H1 (cell line): Measurements from ENCODE around the gene MAK. TPM values are rescaled to one million over a fixed set of nuclear protein-coding genes. Genes with fewer than 3 reads are reported as not detected.

Experiments
- CTCF ChIA-PET: fragments of 300-600 bp; sonication (Branson Sonifier 250); formaldehyde crosslinking; loops from one replicate; lab custom pipeline; 2021; ENCODE audit not compliant: partially characterized antibody; lab: Charles Lee
- POLR2A ChIA-PET: fragments of 300-600 bp; sonication (Branson Sonifier 250); formaldehyde crosslinking; loops from one replicate; lab custom pipeline; 2021; ENCODE audit warnings: inconsistent platforms; ENCODE audit not compliant: partially characterized antibody; lab: Charles Lee
- DNase-seq, 2 experiments: peaks; one replicate each; pipeline versions ENCODE4 v3.0.0 to v3.0.0-alpha.2; 2010 to 2022; ENCODE audit warnings: low spot score in 2 of 2, low read depth in 1 of 2, mixed read lengths in 1 of 2
- FAIRE-seq: peaks from 2 replicates; lab custom pipeline; 2011; peaks lifted over from hg19 to GRCh38; lab: Jason Lieb, UNC
- H2AFZ ChIP-seq: 2 replicates; pipeline ENCODE4 v1.8.1; 2012; ENCODE audit warnings: low read length, inconsistent platforms
- H2AK5ac ChIP-seq: 2 replicates; pipeline ENCODE4 v1.6.1; 2013; ENCODE audit warnings: low read depth, low read length
- H2BK120ac ChIP-seq: replicated peaks from 2 replicates; pipeline ENCODE3; 2013; ENCODE audit warnings: low read depth, low read length, inconsistent platforms
- H2BK12ac ChIP-seq: 2 replicates; pipeline ENCODE4 v1.6.1; 2013; ENCODE audit warnings: low read depth, low read length
- H2BK15ac ChIP-seq: 2 replicates; pipeline ENCODE4 v1.6.1; 2013; ENCODE audit warnings: low read length
- H2BK20ac ChIP-seq: 2 replicates; pipeline ENCODE4 v1.6.1; 2013; ENCODE audit warnings: low read length
- H2BK5ac ChIP-seq: 2 replicates; pipeline ENCODE4 v1.6.1; 2013; ENCODE audit warnings: low read depth, low read length
- H3K14ac ChIP-seq: 2 replicates; pipeline ENCODE4 v1.6.1; 2013; ENCODE audit warnings: inconsistent platforms; ENCODE audit not compliant: insufficient read length
- H3K18ac ChIP-seq: 2 replicates; pipeline ENCODE4 v1.6.1; 2013; ENCODE audit warnings: low read length; ENCODE audit errors: extremely low read depth
- H3K23ac ChIP-seq: 2 replicates; pipeline ENCODE4 v1.6.1; 2013; ENCODE audit warnings: inconsistent platforms; ENCODE audit not compliant: insufficient read length
- H3K23me2 ChIP-seq: 2 replicates; pipeline ENCODE4 v1.6.1; 2013; ENCODE audit warnings: low read depth, low read length
- H3K27ac ChIP-seq: 2 replicates; pipeline ENCODE4 v1.6.1; 2011; ENCODE audit warnings: low read depth, low read length, inconsistent platforms
- H3K27me3 ChIP-seq, 4 experiments: replicated peaks in 1 of 4; 1 replicate in 1 of 4; 2 replicates in 3 of 4; pipeline versions ENCODE4 v1.6.1 to v1.8.1; 2011 to 2013; ENCODE audit warnings: low read length in 3 of 4, mild to moderate bottlenecking in 3 of 4, inconsistent platforms in 2 of 4, mixed read lengths in 2 of 4, moderate library complexity in 1 of 4; ENCODE audit not compliant: control insufficient read depth in 3 of 4, insufficient read depth in 3 of 4; ENCODE audit errors: extremely low read depth in 1 of 4
- H3K36me3 ChIP-seq, 4 experiments: 2 replicates each; pipeline versions ENCODE4 v1.6.1 to v1.8.1; 2011 to 2013; ENCODE audit warnings: mild to moderate bottlenecking in 4 of 4, low read length in 3 of 4, moderate library complexity in 2 of 4, control low read depth in 1 of 4, inconsistent platforms in 1 of 4; ENCODE audit not compliant: insufficient read depth in 4 of 4, control insufficient read depth in 2 of 4
- H3K4ac ChIP-seq: replicated peaks from 2 replicates; pipeline ENCODE3; 2013; ENCODE audit warnings: low read length, low read depth, mixed read lengths, inconsistent platforms; ENCODE audit not compliant: insufficient read length
- H3K4me1 ChIP-seq, 4 experiments: replicated peaks in 1 of 4; 1 replicate in 1 of 4; 2 replicates in 3 of 4; pipeline versions ENCODE4 v1.6.1 to v1.8.1; 2011 to 2013; ENCODE audit warnings: low read length in 3 of 4, inconsistent platforms in 2 of 4, mixed read lengths in 1 of 4; ENCODE audit not compliant: insufficient read depth in 4 of 4, control insufficient read depth in 3 of 4
- H3K4me2 ChIP-seq, 2 experiments: 2 replicates each; pipeline versions ENCODE4 v1.6.1 to v1.8.1; 2011 to 2013; ENCODE audit warnings: low read depth in 2 of 2, low read length in 2 of 2, control low read depth in 1 of 2, inconsistent platforms in 1 of 2, mild to moderate bottlenecking in 1 of 2; ENCODE audit not compliant: insufficient read depth in 1 of 2
- H3K4me3 ChIP-seq, 4 experiments: fragments of 200-600, 300-600 bp in 1 of 4; sonication (generic), shearing (Covaris generic), sonication (Bioruptor Twin) in 1 of 4; 2 replicates each; pipeline versions ENCODE4 v1.5.1 to v1.8.1; 2011 to 2016; ENCODE audit warnings: low read length in 4 of 4, low read depth in 3 of 4, control low read depth in 2 of 4, inconsistent platforms in 2 of 4, mild to moderate bottlenecking in 2 of 4, mixed read lengths in 1 of 4, moderate library complexity in 1 of 4; ENCODE audit not compliant: insufficient read depth in 2 of 4; ENCODE audit errors: extremely low read depth in 1 of 4
- H3K56ac ChIP-seq: replicated peaks from 2 replicates; pipeline ENCODE3; 2013; ENCODE audit warnings: low read depth, mild to moderate bottlenecking, mixed read lengths, low read length, inconsistent platforms; ENCODE audit not compliant: insufficient read length
- H3K79me1 ChIP-seq: 2 replicates; pipeline ENCODE4 v1.6.1; 2013; ENCODE audit warnings: low read depth, low read length, control low read depth
- H3K79me2 ChIP-seq, 2 experiments: 2 replicates each; pipeline versions ENCODE4 v1.6.1 to v1.8.1; 2012 to 2013; ENCODE audit warnings: low read length in 2 of 2, mild to moderate bottlenecking in 2 of 2, inconsistent platforms in 1 of 2; ENCODE audit not compliant: insufficient read depth in 2 of 2, control insufficient read depth in 1 of 2
- H3K9ac ChIP-seq, 4 experiments: replicated peaks in 1 of 4; 1 replicate in 1 of 4; 2 replicates in 3 of 4; pipeline versions ENCODE4 v1.6.1 to v1.8.1; 2011 to 2013; ENCODE audit warnings: low read depth in 3 of 4, low read length in 3 of 4, control low read depth in 2 of 4, mild to moderate bottlenecking in 2 of 4, moderate library complexity in 2 of 4, inconsistent platforms in 1 of 4; ENCODE audit errors: extremely low read depth in 1 of 4
- H3K9me3 ChIP-seq, 2 experiments: 2 replicates each; pipeline versions ENCODE4 v1.6.1 to v1.8.1; 2012 to 2013; ENCODE audit warnings: mild to moderate bottlenecking in 2 of 2, moderate library complexity in 2 of 2, control low read depth in 1 of 2, inconsistent platforms in 1 of 2, low read depth in 1 of 2, low read length in 1 of 2, mixed read lengths in 1 of 2; ENCODE audit not compliant: insufficient read depth in 2 of 2
- H4K20me1 ChIP-seq, 2 experiments: replicated peaks in 1 of 2; 2 replicates each; pipeline versions ENCODE3 to v1.8.1; 2011 to 2013; ENCODE audit warnings: inconsistent platforms in 2 of 2, low read length in 2 of 2, mild to moderate bottlenecking in 1 of 2; ENCODE audit not compliant: insufficient read depth in 2 of 2, control insufficient read depth in 1 of 2
- H4K5ac ChIP-seq: 2 replicates; pipeline ENCODE4 v1.6.1; 2013; ENCODE audit warnings: low read length, low read depth, mixed read lengths, inconsistent platforms; ENCODE audit not compliant: insufficient read length
- H4K8ac ChIP-seq: 2 replicates; pipeline ENCODE4 v1.8.0; 2013; ENCODE audit warnings: mild to moderate bottlenecking, moderate library complexity, low read length, inconsistent platforms; ENCODE audit not compliant: insufficient read depth; ENCODE audit errors: extremely low read depth
- H4K91ac ChIP-seq: replicated peaks from 2 replicates; pipeline ENCODE3; 2013; ENCODE audit warnings: low read length, mixed read lengths, inconsistent platforms; ENCODE audit not compliant: insufficient read length
- BACH1 ChIP-seq: IDR thresholded peaks from 2 replicates; pipeline ENCODE4 v1.6.1; 2012; ENCODE audit warnings: low read length, improper control_type of control experiment
- BCL11A ChIP-seq, 2 experiments: IDR thresholded peaks; one replicate each; pipeline ENCODE4 v1.6.1; 2011; ENCODE audit warnings: low read depth in 2 of 2, low read length in 2 of 2, mild to moderate bottlenecking in 2 of 2
- CEBPB ChIP-seq: IDR thresholded peaks from 2 replicates; pipeline ENCODE4 v1.6.1; 2012; ENCODE audit warnings: low read depth, low read length
- CHD1 ChIP-seq: IDR thresholded peaks from 2 replicates; pipeline ENCODE4 v1.6.1; 2012; ENCODE audit warnings: low read depth, low read length, improper control_type of control experiment
- EP300 ChIP-seq, 2 experiments: IDR thresholded peaks; 1 replicate in 1 of 2; 2 replicates in 1 of 2; pipeline ENCODE4 v1.6.1; 2011 to 2012; ENCODE audit warnings: low read depth in 2 of 2, low read length in 2 of 2, mild to moderate bottlenecking in 2 of 2, borderline replicate concordance in 1 of 2, inconsistent platforms in 1 of 2, moderate library complexity in 1 of 2
- EZH2 ChIP-seq: fragments of 200-600 bp; sonication (generic); IDR thresholded peaks from 2 replicates; pipeline ENCODE4 v1.7.1; 2012; ENCODE audit warnings: low read depth, mild to moderate bottlenecking, moderate library complexity, low read length, inconsistent platforms; ENCODE audit not compliant: severe bottlenecking
- HDAC2 ChIP-seq, 2 experiments: fragments of 300-600 bp in 1 of 2; sonication (generic) in 1 of 2; IDR thresholded peaks; 2 replicates each; pipeline ENCODE4 v1.6.1; 2011 to 2012; ENCODE audit warnings: low read depth in 2 of 2, low read length in 2 of 2, mild to moderate bottlenecking in 2 of 2, moderate library complexity in 2 of 2, borderline replicate concordance in 1 of 2, inconsistent platforms in 1 of 2
- NRF1 ChIP-seq: IDR thresholded peaks from 2 replicates; pipeline ENCODE4 v1.6.1; 2011; ENCODE audit warnings: mild to moderate bottlenecking, low read depth, low read length, improper control_type of control experiment
- POU5F1 ChIP-seq: IDR thresholded peaks from 2 replicates; pipeline ENCODE4 v1.6.1; 2011; ENCODE audit warnings: low read depth, mild to moderate bottlenecking, low read length, moderate library complexity
- RNF2 ChIP-seq: fragments of 200-900, 300-1000 bp; sonication (generic); IDR thresholded peaks from 2 replicates; pipeline ENCODE4 v1.7.1; 2016; ENCODE audit warnings: borderline replicate concordance, low read depth, mild to moderate bottlenecking, antibody characterized with exemption, low read length; ENCODE audit not compliant: poor library complexity, severe bottlenecking; ENCODE audit errors: missing control alignments
- RXRA ChIP-seq: IDR thresholded peaks from 2 replicates; pipeline ENCODE4 v1.6.1; 2011; ENCODE audit warnings: low read depth, mild to moderate bottlenecking, low read length, moderate library complexity; ENCODE audit not compliant: insufficient read depth
- SAP30 ChIP-seq: fragments of 300-600 bp; sonication (generic); IDR thresholded peaks from 2 replicates; pipeline ENCODE4 v1.7.1; 2012; ENCODE audit warnings: low read length, moderate library complexity, mild to moderate bottlenecking, inconsistent platforms; ENCODE audit not compliant: insufficient read depth, insufficient replicate concordance
- WGBS, 2 experiments: shearing (Covaris generic) in 1 of 2; methylation state at CpG; one replicate each; pipeline versions ENCODE4 v1.1.6 to v1.1.7; 2013 to 2015; ENCODE audit warnings: low lambda C conversion rate in 2 of 2, mixed read lengths in 2 of 2, inconsistent platforms in 1 of 2, low coverage in 1 of 2, missing lambda C conversion rate in 1 of 2; ENCODE audit not compliant: insufficient replicate concordance in 2 of 2, insufficient coverage in 1 of 2, insufficient read length in 1 of 2; ENCODE audit errors: extremely low coverage in 1 of 2, missing lambda C conversion rate in 1 of 2; 5-methylcytosine and 5-hydroxymethylcytosine counted together
- polyA plus RNA-seq, 7 experiments: library from polyadenylated mRNA; depleted of rRNA in 3 of 7; stranded (reverse) in 5 of 7; unstranded in 2 of 7; fragments of >200 nt in 5 of 7; fragments of 200-250 nt in 2 of 7; gene quantifications; 1 replicate in 5 of 7; 2 replicates in 1 of 7; 4 replicates in 1 of 7; pipeline versions ENCODE4 v1.2.1 to v1.2.3, GENCODE V29; 2011 to 2013; ENCODE audit warnings: missing spikeins in 2 of 7, mixed read lengths in 2 of 7
- total RNA-seq: library from RNA; stranded (reverse); fragmentation: NEBNext Ultra II Directional; extraction: Animal tissue kit (Norgen Biotek cat#: 25700); gene quantifications from 2 replicates; pipeline ENCODE4 v1.2.1, GENCODE V29; 2021

MAK gene
- total and polyA plus RNA-seq, 2 of the 8 experiments (the other 6 are each of a cell fraction or from before 2014, with no cell fraction given): 0.08 to 0.37 TPM

GRCh38 chr6:10793035-10793434 lies 45.3 kb downstream of the MAK start:
- Histone ChIP-seq H3K18ac (no peak overlapping the region), H4K20me1 (peaks cover 0 to 2% of the 10 kb centered on the region in 2 experiments), H3K23me2 (no peaks in the 10 kb centered on the region), H4K5ac (no peak overlapping the region), H3K14ac (no peak overlapping the region), H3K4me2 (no peak overlapping the region), H3K36me3 (0 out of 8 replicates have a peak, but pooled peaks cover 0 to 3% (median 0%) of the 10 kb centered on the region in 4 experiments), H4K91ac (no peak overlapping the region), H3K27ac (no peak overlapping the region), H3K56ac (no peak overlapping the region), H3K27me3 (no peaks in the 10 kb centered on the region), H3K9ac (no peak overlapping the region), H3K4ac (no peak overlapping the region), H3K79me1 (no peaks in the 10 kb centered on the region), H4K8ac (no peak overlapping the region), H2BK12ac (no peak overlapping the region), H3K4me3 (no peak overlapping the region), H2BK20ac (no peak overlapping the region), H2AK5ac (no peak overlapping the region), H3K9me3 (no peaks in the 10 kb centered on the region), H3K23ac (no peak overlapping the region), H3K79me2 (no peaks in the 10 kb centered on the region), H2BK5ac (no peak overlapping the region), H2BK120ac (no peak overlapping the region), H2AFZ (no peak overlapping the region), H2BK15ac (no peak overlapping the region), H3K4me1 (no peaks in the 10 kb centered on the region)
- 94% methylated on average over 3 of the region's 3 CpGs; no CpG with 5 or more reads in 1 of the 2 experiments for WGBS, 2 experiments
- ChIA-PET CTCF (interaction anchor here (1.1 to 4.1 kb wide), 5 partner anchors 9 to 315 kb away, joined by 3 to 14 read pairs (median 9); no protein-coding TSS in a partner anchor), POLR2A (interaction anchor here (1.1 kb wide), 1 partner anchor 45 kb away, joined by 3 read pairs; the partner anchor contains the start of gene TMEM14B)
- no peak for DNase-seq
- no peak for FAIRE-seq
- TF ChIP-seq RNF2 (no peak), CEBPB (no peak), HDAC2 (IDR thresholded peaks at IDR 0.05; ENCODE audit: borderline replicate concordance in 1 of 2, low read depth in 2 of 2, low read length in 2 of 2) (no peak), CHD1 (no peak), POU5F1 (no peak), BACH1 (no peak), BCL11A (IDR thresholded peaks at IDR 0.05; ENCODE audit: low read depth in 2 of 2, low read length in 2 of 2) (no peak), SAP30 (no peak), NRF1 (no peak), EP300 (IDR thresholded peaks at IDR 0.05; ENCODE audit: borderline replicate concordance in 1 of 2, low read depth in 2 of 2, low read length in 2 of 2) (no peak), RXRA (no peak), EZH2 (no peak)
